CD4-positive, alpha-beta T cell (primary cell): ENCODE data around the gene SLC35D2. TPM values are rescaled to one million over a fixed set of nuclear protein-coding genes. Genes with fewer than 3 reads are reported as not detected.

Experiments
- ATAC-seq: fragments of 200-7000 bp; cut with Tn5 transposase; one replicate; pipeline ENCODE4 v1.10.0; 2022; ENCODE audit warnings: mild to moderate bottlenecking; ENCODE audit not compliant: poor library complexity
- CTCF ChIA-PET: fragments of 350-600 bp; sonication (Branson Sonifier 250); formaldehyde crosslinking; loops from one replicate; lab custom pipeline; 2021; ENCODE audit warnings: antibody characterized with exemption, inconsistent platforms; lab: Charles Lee
- POLR2A ChIA-PET: fragments of 350-600 bp; sonication (Branson Sonifier 250); formaldehyde crosslinking; loops from one replicate; lab custom pipeline; 2021; ENCODE audit warnings: antibody characterized with exemption, inconsistent platforms; lab: Charles Lee
- DNase-seq, 14 experiments: peaks; one replicate each; pipeline ENCODE4 v3.0.0-alpha.2; 2013 to 2020; ENCODE audit warnings: mixed read lengths in 2 of 14
- H3K27ac ChIP-seq, 2 donors: one replicate each; pipeline versions ENCODE4 v1.5.1 to v1.7.0; 2013; ENCODE audit warnings: low read length in 2 of 2, low read depth in 1 of 2, mild to moderate bottlenecking in 1 of 2
- H3K27me3 ChIP-seq, 2 experiments: 1 replicate in 1 of 2; 2 replicates in 1 of 2; pipeline versions ENCODE4 v1.6.1 to v1.7.0; 2013; ENCODE audit warnings: low read length in 2 of 2, control low read depth in 1 of 2, mild to moderate bottlenecking in 1 of 2, moderate library complexity in 1 of 2; ENCODE audit not compliant: insufficient read depth in 2 of 2, control insufficient read depth in 1 of 2
- H3K36me3 ChIP-seq: one replicate; pipeline ENCODE4 v1.6.1; 2013; ENCODE audit warnings: low read length, control low read depth; ENCODE audit not compliant: insufficient read depth
- H3K4me1 ChIP-seq: one replicate; pipeline ENCODE4 v1.6.1; 2013; ENCODE audit warnings: low read length, control low read depth; ENCODE audit not compliant: insufficient read depth
- H3K4me3 ChIP-seq: one replicate; pipeline ENCODE4 v1.5.1; 2013; ENCODE audit warnings: mild to moderate bottlenecking, low read length, moderate library complexity
- H3K9me3 ChIP-seq, 2 experiments: 1 replicate in 1 of 2; 2 replicates in 1 of 2; pipeline versions ENCODE4 v1.6.1 to v1.7.0; 2013; ENCODE audit warnings: low read length in 2 of 2, mild to moderate bottlenecking in 2 of 2, control low read depth in 1 of 2, moderate library complexity in 1 of 2; ENCODE audit not compliant: control insufficient read depth in 1 of 2, insufficient read depth in 1 of 2
- H3K27ac Mint-ChIP-seq: one replicate; pipeline ENCODE4 v1.8.0; 2020; ENCODE audit warnings: mixed read lengths
- H3K27me3 Mint-ChIP-seq: one replicate; pipeline ENCODE4 v1.8.0; 2021; ENCODE audit warnings: mixed read lengths
- H3K36me3 Mint-ChIP-seq: one replicate; pipeline ENCODE4 v1.8.0; 2021; ENCODE audit warnings: low read depth, mixed read lengths
- H3K4me1 Mint-ChIP-seq: one replicate; pipeline ENCODE4 v1.8.0; 2021; ENCODE audit warnings: low read depth, mixed read lengths
- H3K4me3 Mint-ChIP-seq: one replicate; pipeline ENCODE4 v1.8.0; 2020; ENCODE audit warnings: mild to moderate bottlenecking, mixed read lengths
- H3K9me3 Mint-ChIP-seq: one replicate; pipeline ENCODE4 v1.8.0; 2020; ENCODE audit warnings: mixed read lengths
- intact Hi-C, 2 experiments: fragments of 100-400 bp; cut with DNase I in 1 of 2; cut with micrococcal nuclease in 1 of 2; formaldehyde crosslinking; loops; one replicate each; pipeline versions ENCODE4 v1.15.1 to v1.9.0; 2023 to 2025; cut with DNase I, micrococcal nuclease
- total RNA-seq, 174 experiments: library from RNA in 2 of 174; stranded (reverse) in 2 of 174; gene quantifications; one replicate each; pipeline ENCODE4 v1.2.3 and lab custom pipeline; 2021 to 2026
- TF ChIP-seq, protein P1 (sequence below): fragments of 200-600 bp; IDR thresholded peaks from one replicate; pipeline ENCODE4 v1.8.0; 2022; ENCODE audit warnings: antibody characterized with exemption, mild to moderate bottlenecking

SLC35D2 gene
- total RNA-seq, 2 experiments from 2014 or later: 13.2 to 14.7 TPM

DNA sequence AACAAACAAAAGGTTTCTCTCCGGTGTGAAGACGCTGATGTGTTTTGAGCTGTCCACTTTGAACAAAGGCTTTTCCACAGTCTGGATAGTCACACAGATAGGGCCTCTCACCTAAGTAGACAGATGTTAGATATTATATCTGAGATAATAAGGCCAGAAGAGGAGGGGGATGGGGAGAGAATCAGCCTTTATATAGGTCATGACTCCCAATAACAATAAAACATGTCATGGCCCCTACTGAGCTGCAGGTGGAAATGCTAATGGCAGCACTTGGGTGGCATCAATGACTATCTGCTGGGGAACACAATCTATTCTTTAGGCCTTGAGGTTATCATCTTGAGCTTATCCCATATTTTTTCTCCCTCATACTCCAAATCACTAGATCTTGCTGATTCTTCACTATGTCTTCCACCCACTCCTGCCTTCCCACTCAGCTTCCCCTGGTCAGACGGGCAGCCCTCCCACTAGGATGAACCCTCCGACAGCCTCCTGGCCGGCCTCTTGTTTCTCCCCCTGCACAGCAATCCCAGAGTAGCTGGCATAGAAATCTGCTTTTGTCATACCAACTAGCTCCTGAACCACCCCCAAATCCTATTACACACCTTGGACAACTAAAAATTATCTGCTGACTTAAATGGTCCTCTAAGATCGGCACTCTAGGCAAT is 11.5 kb upstream of the SLC35D2 start:
- H3K27ac ChIP-seq: no peak overlapping the region
- TF ChIP-seq, protein P1, sequence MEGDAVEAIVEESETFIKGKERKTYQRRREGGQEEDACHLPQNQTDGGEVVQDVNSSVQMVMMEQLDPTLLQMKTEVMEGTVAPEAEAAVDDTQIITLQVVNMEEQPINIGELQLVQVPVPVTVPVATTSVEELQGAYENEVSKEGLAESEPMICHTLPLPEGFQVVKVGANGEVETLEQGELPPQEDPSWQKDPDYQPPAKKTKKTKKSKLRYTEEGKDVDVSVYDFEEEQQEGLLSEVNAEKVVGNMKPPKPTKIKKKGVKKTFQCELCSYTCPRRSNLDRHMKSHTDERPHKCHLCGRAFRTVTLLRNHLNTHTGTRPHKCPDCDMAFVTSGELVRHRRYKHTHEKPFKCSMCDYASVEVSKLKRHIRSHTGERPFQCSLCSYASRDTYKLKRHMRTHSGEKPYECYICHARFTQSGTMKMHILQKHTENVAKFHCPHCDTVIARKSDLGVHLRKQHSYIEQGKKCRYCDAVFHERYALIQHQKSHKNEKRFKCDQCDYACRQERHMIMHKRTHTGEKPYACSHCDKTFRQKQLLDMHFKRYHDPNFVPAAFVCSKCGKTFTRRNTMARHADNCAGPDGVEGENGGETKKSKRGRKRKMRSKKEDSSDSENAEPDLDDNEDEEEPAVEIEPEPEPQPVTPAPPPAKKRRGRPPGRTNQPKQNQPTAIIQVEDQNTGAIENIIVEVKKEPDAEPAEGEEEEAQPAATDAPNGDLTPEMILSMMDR: no peak
- no peak overlapping the region for H3K4me3 ChIP-seq
- peaks cover 33% of the 10 kb centered on the region for H3K36me3 Mint-ChIP-seq
- intact Hi-C loops: no loop called here
- no peaks in the 10 kb centered on the region for H3K27me3 Mint-ChIP-seq
- H3K4me1 ChIP-seq: peaks cover 24% of the 10 kb centered on the region
- DNase-seq (no peak), ATAC-seq (no peak)
- POLR2A ChIA-PET: no interaction called here
- H3K27me3 ChIP-seq: no peaks in the 10 kb centered on the region
- H3K36me3 ChIP-seq: peaks cover 5% of the 10 kb centered on the region
- H3K9me3 ChIP-seq: no peaks in the 10 kb centered on the region
- H3K4me3 Mint-ChIP-seq: no peak overlapping the region
- peaks cover 18% of the 10 kb centered on the region for H3K4me1 Mint-ChIP-seq
- no peak overlapping the region for H3K27ac Mint-ChIP-seq
- peaks cover 3% of the 10 kb centered on the region for H3K9me3 Mint-ChIP-seq
- CTCF ChIA-PET: no interaction called here

DNA sequence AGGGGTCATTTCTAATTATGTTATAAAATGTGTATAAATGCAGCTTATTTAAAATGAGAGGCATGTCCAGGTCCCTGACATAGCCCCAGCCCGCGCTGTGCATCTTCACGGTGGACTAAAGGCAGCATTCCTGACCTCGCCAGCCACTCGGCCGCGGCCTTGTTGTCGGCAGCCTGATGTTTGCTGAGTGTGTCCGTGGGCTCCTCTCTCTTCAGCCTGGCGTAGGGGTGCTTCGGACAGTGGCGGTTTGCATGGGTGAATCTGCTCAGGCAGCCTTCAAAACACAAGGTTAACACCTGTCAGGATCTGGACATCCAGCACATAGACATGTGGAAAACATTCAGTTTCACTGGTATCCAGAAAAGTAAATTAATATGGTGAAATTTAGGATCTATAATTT is 8.8 kb upstream of the SLC35D2 start:
- TF ChIP-seq, protein P1: no peak
- no peak overlapping the region for H3K27ac ChIP-seq
- H3K27ac Mint-ChIP-seq: no peak overlapping the region
- H3K27me3 ChIP-seq: no peaks in the 10 kb centered on the region
- ChIA-PET CTCF (no interaction called here), POLR2A (interaction anchor here (1.7 kb wide), 1 partner anchor 21 kb away, joined by 4 read pairs; no protein-coding TSS in a partner anchor)
- no peaks in the 10 kb centered on the region for H3K9me3 Mint-ChIP-seq
- no peaks in the 10 kb centered on the region for H3K9me3 ChIP-seq
- H3K4me1 Mint-ChIP-seq: no peaks in the 10 kb centered on the region
- peaks cover 10% of the 10 kb centered on the region for H3K36me3 ChIP-seq
- H3K4me1 ChIP-seq: peaks cover 4% of the 10 kb centered on the region
- intact Hi-C loops: no loop called here
- H3K4me3 ChIP-seq: no peak overlapping the region
- peaks cover 33% of the 10 kb centered on the region for H3K36me3 Mint-ChIP-seq
- DNase-seq: no peak
- ATAC-seq: no peak
- H3K4me3 Mint-ChIP-seq: no peak overlapping the region
- no peaks in the 10 kb centered on the region for H3K27me3 Mint-ChIP-seq

DNA sequence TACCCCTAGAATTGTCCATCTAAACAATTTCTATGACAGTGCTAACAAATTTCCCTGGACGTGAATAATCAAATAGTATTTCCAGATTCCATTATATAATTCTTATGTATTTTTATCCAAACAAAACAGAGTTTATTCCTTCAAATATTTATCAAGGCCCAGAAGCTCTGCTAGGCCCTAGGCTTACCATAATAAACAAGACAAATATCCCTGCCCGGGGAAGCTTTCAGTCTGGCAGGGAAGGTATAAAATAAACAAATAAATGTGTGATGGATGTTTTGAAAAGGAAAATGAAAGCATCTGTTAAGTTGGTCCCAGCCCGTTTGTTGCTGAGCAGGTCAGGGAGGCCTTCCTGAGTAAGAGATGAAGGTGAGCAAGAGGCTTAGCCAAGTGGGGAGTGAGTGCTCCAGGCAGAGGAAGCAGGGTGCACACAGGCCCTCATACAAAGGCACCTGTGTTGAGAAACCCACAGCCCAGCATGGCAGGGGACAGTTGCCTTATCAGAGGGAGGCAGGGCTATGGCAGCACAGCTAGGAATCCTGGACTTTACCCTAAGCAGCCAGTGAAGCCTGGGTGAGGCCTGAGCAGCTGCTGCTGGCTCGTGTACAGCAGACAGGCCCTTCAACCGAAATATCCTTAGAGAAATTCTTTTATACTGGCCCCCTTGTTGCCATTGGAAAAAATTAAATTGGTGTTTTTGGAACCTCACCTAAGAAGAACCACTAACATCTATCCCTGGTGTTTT is 7.7 kb upstream of the SLC35D2 start:
- Histone ChIP-seq H3K36me3 (peaks cover 10% of the 10 kb centered on the region), H3K4me1 (peaks cover 4% of the 10 kb centered on the region), H3K27me3 (no peaks in the 10 kb centered on the region), H3K27ac (peak overlapping the region in 1 of 2 donors; percentile 37), H3K9me3 (no peaks in the 10 kb centered on the region), H3K4me3 (no peak overlapping the region)
- Mint-ChIP-seq H3K4me3 (no peak overlapping the region), H3K4me1 (no peaks in the 10 kb centered on the region), H3K27me3 (no peaks in the 10 kb centered on the region), H3K36me3 (peaks cover 33% of the 10 kb centered on the region), H3K27ac (peak overlapping the region; percentile 47), H3K9me3 (no peaks in the 10 kb centered on the region)
- TF ChIP-seq, protein P1: no peak
- ChIA-PET POLR2A (interaction anchor here (0.8 to 1.7 kb wide), 3 partner anchors 22 to 58 kb away, joined by 3 to 4 read pairs (median 3); partner anchors contain the start of gene HABP4), CTCF (no interaction called here)
- peak in 1 of 14 experiments; percentile 53 for DNase-seq
- no peak for ATAC-seq
- intact Hi-C loops: no loop called here
